Naive thymus-derived CD4-positive, alpha-beta T cell (primary cell): ENCODE results near the gene SMAP2. TPM values are rescaled to one million over a fixed set of nuclear protein-coding genes. Genes with fewer than 3 reads are reported as not detected.
A peak's percentile ranks its signal among the peaks of the same experiment; 100 is the strongest.

Experiments
- ATAC-seq: fragments of 150-1000 bp; cut with Tn5 transposase; 2 replicates; pipeline ENCODE4 v1.10.0; 2021; ENCODE audit warnings: mild to moderate bottlenecking, moderate library complexity
- CTCF ChIA-PET: fragments of 350-600 bp; sonication (Branson Sonifier 250); formaldehyde crosslinking; loops from one replicate; lab custom pipeline; 2021; ENCODE audit warnings: antibody characterized with exemption; lab: Charles Lee
- POLR2A ChIA-PET: fragments of 350-600 bp; sonication (Branson Sonifier 250); formaldehyde crosslinking; loops from one replicate; lab custom pipeline; 2021; ENCODE audit warnings: antibody characterized with exemption, inconsistent platforms; lab: Charles Lee
- DNase-seq, 9 donors: peaks; one replicate each; pipeline versions ENCODE4 v3.0.0 to v3.0.0-alpha.2; 2020 to 2022; ENCODE audit warnings: mixed read lengths in 1 of 9
- H3K27ac ChIP-seq: one replicate; pipeline ENCODE4 v1.7.0; 2013; ENCODE audit warnings: mild to moderate bottlenecking, low read depth, low read length, moderate library complexity
- H3K27me3 ChIP-seq, 2 donors: one replicate each; pipeline ENCODE4 v1.7.0; 2013; ENCODE audit warnings: low read length in 2 of 2, mild to moderate bottlenecking in 2 of 2, moderate library complexity in 2 of 2; ENCODE audit not compliant: control insufficient read depth in 2 of 2, insufficient read depth in 2 of 2
- H3K36me3 ChIP-seq, 3 experiments: 1 replicate in 2 of 3; 2 replicates in 1 of 3; pipeline ENCODE4 v1.7.0; 2013; ENCODE audit warnings: low read length in 3 of 3, mild to moderate bottlenecking in 3 of 3, moderate library complexity in 1 of 3; ENCODE audit not compliant: insufficient read depth in 3 of 3, control insufficient read depth in 2 of 3
- H3K4me1 ChIP-seq, 2 donors: one replicate each; pipeline ENCODE4 v1.7.0; 2013; ENCODE audit warnings: low read length in 2 of 2, mild to moderate bottlenecking in 2 of 2, moderate library complexity in 1 of 2; ENCODE audit not compliant: control insufficient read depth in 2 of 2, insufficient read depth in 2 of 2
- H3K4me3 ChIP-seq: 2 replicates; pipeline ENCODE4 v1.7.0; 2013; ENCODE audit warnings: mild to moderate bottlenecking, low read length
- H3K9me3 ChIP-seq, 3 experiments: 1 replicate in 2 of 3; 2 replicates in 1 of 3; pipeline ENCODE4 v1.7.0; 2013; ENCODE audit warnings: low read length in 3 of 3; ENCODE audit not compliant: control insufficient read depth in 2 of 3
- H3K27ac Mint-ChIP-seq, 9 donors: one replicate each; pipeline ENCODE4 v1.8.0; 2020 to 2022; ENCODE audit warnings: mixed read lengths in 9 of 9, mild to moderate bottlenecking in 8 of 9, moderate library complexity in 5 of 9, inconsistent platforms in 2 of 9
- H3K27me3 Mint-ChIP-seq, 5 donors: one replicate each; pipeline ENCODE4 v1.8.0; 2021 to 2022; ENCODE audit warnings: mixed read lengths in 5 of 5, mild to moderate bottlenecking in 1 of 5
- H3K36me3 Mint-ChIP-seq, 5 donors: one replicate each; pipeline ENCODE4 v1.8.0; 2020 to 2022; ENCODE audit warnings: mixed read lengths in 5 of 5, mild to moderate bottlenecking in 3 of 5, inconsistent platforms in 1 of 5
- H3K4me1 Mint-ChIP-seq, 7 donors: one replicate each; pipeline ENCODE4 v1.8.0; 2020 to 2022; ENCODE audit warnings: mixed read lengths in 7 of 7, mild to moderate bottlenecking in 3 of 7, inconsistent platforms in 1 of 7
- H3K4me3 Mint-ChIP-seq, 10 donors: one replicate each; pipeline ENCODE4 v1.8.0; 2020 to 2022; ENCODE audit warnings: mild to moderate bottlenecking in 10 of 10, mixed read lengths in 10 of 10, moderate library complexity in 6 of 10, inconsistent platforms in 2 of 10
- H3K9me3 Mint-ChIP-seq, 11 donors: one replicate each; pipeline ENCODE4 v1.8.0; 2020 to 2022; ENCODE audit warnings: mixed read lengths in 11 of 11, mild to moderate bottlenecking in 4 of 11, inconsistent platforms in 1 of 11, moderate library complexity in 1 of 11
- intact Hi-C, 2 donors: fragments of 100-400 bp; cut with micrococcal nuclease; formaldehyde crosslinking; loops; one replicate each; pipeline ENCODE4 v1.15.1; 2023
- polyA plus RNA-seq, 2 donors: library from polyadenylated mRNA; unstranded; fragments of 300-500 nt; fragmentation: Illumina TruSeq; gene quantifications; one replicate each; pipeline ENCODE4 v1.2.3, GENCODE V29; 2021
- total RNA-seq, 6 experiments: library from RNA in 5 of 6; stranded (reverse) in 5 of 6; gene quantifications; 1 replicate in 5 of 6; 2 replicates in 1 of 6; pipeline ENCODE4 v1.2.3 and lab custom pipeline; 2021 to 2026

Gene SMAP2
- total and polyA plus RNA-seq, 7 experiments from 2014 or later, result 144 to 542 (median 203) TPM

DNA sequence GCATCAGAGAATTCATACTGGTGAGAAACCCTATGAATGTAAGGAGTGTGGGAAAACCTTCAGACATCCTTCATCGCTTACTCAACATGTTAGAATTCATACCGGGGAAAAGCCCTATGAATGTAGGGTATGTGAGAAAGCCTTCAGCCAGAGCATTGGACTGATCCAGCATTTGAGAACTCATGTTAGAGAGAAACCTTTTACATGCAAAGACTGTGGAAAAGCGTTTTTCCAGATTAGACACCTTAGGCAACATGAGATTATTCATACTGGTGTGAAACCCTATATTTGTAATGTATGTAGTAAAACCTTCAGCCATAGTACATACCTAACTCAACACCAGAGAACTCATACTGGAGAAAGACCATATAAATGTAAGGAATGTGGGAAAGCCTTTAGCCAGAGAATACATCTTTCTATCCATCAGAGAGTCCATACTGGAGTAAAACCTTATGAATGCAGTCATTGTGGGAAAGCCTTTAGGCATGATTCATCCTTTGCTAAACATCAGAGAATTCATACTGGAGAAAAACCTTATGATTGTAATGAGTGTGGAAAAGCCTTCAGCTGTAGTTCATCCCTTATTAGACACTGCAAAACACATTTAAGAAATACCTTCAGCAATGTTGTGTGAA lies 89.5 kb downstream of the SMAP2 start:
- Mint-ChIP-seq H3K27ac (peak overlapping the region in 1 of 9 donors; percentile 42), H3K9me3 (peaks cover 29 to 99% (median 81%) of the 10 kb centered on the region in 11 donors), H3K4me1 (no peaks in the 10 kb centered on the region), H3K27me3 (no peaks in the 10 kb centered on the region), H3K36me3 (peaks cover 48 to 84% (median 63%) of the 10 kb centered on the region in 5 donors), H3K4me3 (no peak overlapping the region)
- Histone ChIP-seq H3K27ac (no peak overlapping the region), H3K4me3 (no peak overlapping the region), H3K9me3 (peaks cover 21 to 92% (median 48%) of the 10 kb centered on the region in 3 experiments), H3K4me1 (no peaks in the 10 kb centered on the region), H3K27me3 (no peaks in the 10 kb centered on the region), H3K36me3 (peaks cover 6 to 43% (median 7%) of the 10 kb centered on the region in 3 experiments)
- intact Hi-C loops, result no loop called here
- no peak for ATAC-seq
- ChIA-PET CTCF (no interaction called here), POLR2A (interaction anchor here (1.5 kb wide), 1 partner anchor 15 kb away, joined by 4 read pairs; the partner anchor contains the start of gene ZFP69)
- peak in 1 of 9 donors; percentile 9 for DNase-seq

DNA sequence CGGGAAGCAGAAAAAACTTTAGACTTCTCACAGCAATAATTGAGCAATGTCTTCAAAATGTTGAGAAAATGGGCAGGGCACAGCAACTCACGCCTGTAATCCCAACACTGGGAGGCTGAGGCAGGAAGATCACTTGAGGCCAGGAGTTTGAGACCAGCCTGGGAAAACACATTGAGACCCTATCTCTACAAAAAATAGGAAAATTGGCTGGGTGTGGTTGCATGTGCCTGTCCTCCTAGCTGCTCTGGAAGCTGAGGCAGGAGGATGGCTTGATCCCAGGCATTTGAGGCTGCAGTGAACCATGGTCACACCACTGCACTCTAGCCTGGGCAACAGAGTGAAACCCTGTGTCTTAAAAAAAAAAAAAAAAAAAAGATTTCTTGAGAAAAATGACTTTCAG lies 95.8 kb downstream of the SMAP2 start:
- no peaks in the 10 kb centered on the region for H3K4me1 Mint-ChIP-seq
- no peaks in the 10 kb centered on the region for H3K27me3 Mint-ChIP-seq
- no peak overlapping the region for H3K27ac ChIP-seq
- intact Hi-C loops, result no loop called here
- peaks cover 22 to 100% (median 83%) of the 10 kb centered on the region in 11 donors for H3K9me3 Mint-ChIP-seq
- no peak overlapping the region for H3K27ac Mint-ChIP-seq
- CTCF ChIA-PET, result interaction anchor here (0.5 kb wide), 1 partner anchor 116 kb away, joined by 3 read pairs; no protein-coding TSS in a partner anchor
- no peaks in the 10 kb centered on the region for H3K4me1 ChIP-seq
- H3K27me3 ChIP-seq, result no peaks in the 10 kb centered on the region
- H3K4me3 ChIP-seq, result no peak overlapping the region
- ATAC-seq, result no peak
- peaks cover 11 to 78% (median 42%) of the 10 kb centered on the region in 3 experiments for H3K9me3 ChIP-seq
- H3K4me3 Mint-ChIP-seq, result no peak overlapping the region
- DNase-seq, result no peak
- H3K36me3 Mint-ChIP-seq, result peaks cover 37 to 65% (median 40%) of the 10 kb centered on the region in 5 donors
- H3K36me3 ChIP-seq, result no peaks in the 10 kb centered on the region
- POLR2A ChIA-PET, result no interaction called here

Other genes with a start within 250 kb of the SMAP2 start
- 10 to 100 TPM; 20.9 to 28.6 (median 24.7) TPM for gene RLF, start 212.3 kb upstream of the SMAP2 start, total RNA-seq
- 10 to 100 TPM in 1 of 2 donors, 1 to 10 TPM in 1; 9.9 to 13.0 TPM for gene RLF, start 212.3 kb upstream of the SMAP2 start, polyA plus RNA-seq
- gene TMCO2, start 125.8 kb upstream of the SMAP2 start, total RNA-seq, result not detected
- gene TMCO2, start 125.8 kb upstream of the SMAP2 start, polyA plus RNA-seq, result not detected
- 10 to 100 TPM in 4 of 5 experiments, 1 to 10 TPM in 1; 9.5 to 31.0 (median 14.1) TPM for gene ZMPSTE24, start 115.5 kb upstream of the SMAP2 start, total RNA-seq
- 10 to 100 TPM; 14.5 to 19.2 TPM for gene ZMPSTE24, start 115.5 kb upstream of the SMAP2 start, polyA plus RNA-seq
- gene COL9A2, start 56.4 kb upstream of the SMAP2 start, total RNA-seq, result 10 to 100 TPM in 1 of 5 experiments, 1 to 10 TPM in 3, under 1 TPM in 1; 0.97 to 14.6 (median 3.4) TPM
- under 1 TPM; 0.43 to 0.55 TPM for gene COL9A2, start 56.4 kb upstream of the SMAP2 start, polyA plus RNA-seq
- 1 to 10 TPM; 2.2 to 8.3 (median 5.3) TPM for gene ZFP69B, start 76.7 kb downstream of the SMAP2 start, total RNA-seq
- 1 to 10 TPM; 3.0 to 3.6 TPM for gene ZFP69B, start 76.7 kb downstream of the SMAP2 start, polyA plus RNA-seq
- 1 to 10 TPM; 2.7 to 4.3 (median 3.4) TPM for gene ZFP69, start 103.6 kb downstream of the SMAP2 start, total RNA-seq
- 1 to 10 TPM; 4.1 to 7.8 TPM for gene ZFP69, start 103.6 kb downstream of the SMAP2 start, polyA plus RNA-seq
- 10 to 100 TPM in 2 of 5 experiments, 1 to 10 TPM in 3; 5.2 to 14.1 (median 8.6) TPM for gene EXO5, start 135.0 kb downstream of the SMAP2 start, total RNA-seq
- 1 to 10 TPM; 8.1 to 8.8 TPM for gene EXO5, start 135.0 kb downstream of the SMAP2 start, polyA plus RNA-seq
- gene ZNF684, start 157.9 kb downstream of the SMAP2 start, total RNA-seq, result 1 to 10 TPM; 1.3 to 6.6 (median 3.7) TPM
- gene ZNF684, start 157.9 kb downstream of the SMAP2 start, polyA plus RNA-seq, result 1 to 10 TPM; 2.5 to 3.6 TPM